GM12878 (cell line): Measurements from ENCODE around the gene HSPBAP1.

Experiments used
- DPF2 ChIP-seq: fragments of 450-650 bp; IDR thresholded peaks from 2 replicates; pipeline ENCODE4 v1.6.1; 2017; ENCODE audit warnings: mild to moderate bottlenecking
- EZH2 ChIP-seq: IDR thresholded peaks from 2 replicates; pipeline ENCODE4 v1.6.1; 2012; ENCODE audit warnings: low read depth, mild to moderate bottlenecking, control low read depth, inconsistent platforms, low read length, borderline replicate concordance; ENCODE audit not compliant: control insufficient read depth
- HDGF ChIP-seq: fragments of 450-650 bp; IDR thresholded peaks from 2 replicates; pipeline ENCODE4 v1.6.1; 2016; ENCODE audit warnings: antibody characterized with exemption
- KDM1A ChIP-seq: fragments of 200-600 bp; sonication (generic); IDR thresholded peaks from 2 replicates; pipeline ENCODE4 v1.6.1; 2016; ENCODE audit warnings: borderline replicate concordance
- POLR2AphosphoS5 ChIP-seq: IDR thresholded peaks from 2 replicates; pipeline ENCODE4 v1.6.1; 2011; ENCODE audit warnings: mild to moderate bottlenecking, low read length, inconsistent platforms
- SKIL ChIP-seq: fragments of 450-650 bp; IDR thresholded peaks from 2 replicates; pipeline ENCODE4 v1.6.1; 2017; ENCODE audit warnings: mild to moderate bottlenecking, low read depth, inconsistent platforms; ENCODE audit not compliant: poor library complexity, severe bottlenecking
- TAF1 ChIP-seq: IDR thresholded peaks from 2 replicates; pipeline ENCODE4 v1.6.1; 2011; ENCODE audit warnings: mild to moderate bottlenecking, low read depth, low read length, borderline replicate concordance
- ZZZ3 ChIP-seq: IDR thresholded peaks from 2 replicates; pipeline ENCODE4 v1.6.1; 2011; ENCODE audit warnings: low read depth; ENCODE audit not compliant: control insufficient read depth, insufficient read length
- TF ChIP-seq, protein P1 (sequence below), 3 experiments: IDR thresholded peaks in 2 of 3; conservative IDR thresholded peaks in 1 of 3; 2 replicates each; pipeline ENCODE4 v1.5.1; 2011; ENCODE audit warnings: low read depth in 3 of 3, low read length in 3 of 3, mild to moderate bottlenecking in 3 of 3, control low read depth in 2 of 3, moderate library complexity in 2 of 3, inconsistent platforms in 1 of 3, mixed read lengths in 1 of 3; ENCODE audit not compliant: control insufficient read depth in 2 of 3, insufficient read depth in 1 of 3; ENCODE audit errors: extremely low read depth in 1 of 3

GRCh38 chr3:122799322-122799721 is 5.7 kb upstream of the HSPBAP1 start:
- TF ChIP-seq EZH2 (no peak), ZZZ3 (no peak), HDGF (no peak), TAF1 (no peak), SKIL (no peak), KDM1A (no peak), POLR2AphosphoS5 (no peak), DPF2 (no peak)
- TF ChIP-seq, protein P1, sequence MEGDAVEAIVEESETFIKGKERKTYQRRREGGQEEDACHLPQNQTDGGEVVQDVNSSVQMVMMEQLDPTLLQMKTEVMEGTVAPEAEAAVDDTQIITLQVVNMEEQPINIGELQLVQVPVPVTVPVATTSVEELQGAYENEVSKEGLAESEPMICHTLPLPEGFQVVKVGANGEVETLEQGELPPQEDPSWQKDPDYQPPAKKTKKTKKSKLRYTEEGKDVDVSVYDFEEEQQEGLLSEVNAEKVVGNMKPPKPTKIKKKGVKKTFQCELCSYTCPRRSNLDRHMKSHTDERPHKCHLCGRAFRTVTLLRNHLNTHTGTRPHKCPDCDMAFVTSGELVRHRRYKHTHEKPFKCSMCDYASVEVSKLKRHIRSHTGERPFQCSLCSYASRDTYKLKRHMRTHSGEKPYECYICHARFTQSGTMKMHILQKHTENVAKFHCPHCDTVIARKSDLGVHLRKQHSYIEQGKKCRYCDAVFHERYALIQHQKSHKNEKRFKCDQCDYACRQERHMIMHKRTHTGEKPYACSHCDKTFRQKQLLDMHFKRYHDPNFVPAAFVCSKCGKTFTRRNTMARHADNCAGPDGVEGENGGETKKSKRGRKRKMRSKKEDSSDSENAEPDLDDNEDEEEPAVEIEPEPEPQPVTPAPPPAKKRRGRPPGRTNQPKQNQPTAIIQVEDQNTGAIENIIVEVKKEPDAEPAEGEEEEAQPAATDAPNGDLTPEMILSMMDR (IDR thresholded peaks at IDR 0.05 in 2 of 3, conservative IDR thresholded peaks at IDR 0.05 in 1 of 3; ENCODE audit: control insufficient read depth in 2 of 3, extremely low read depth in 1 of 3, insufficient read depth in 1 of 3, low read depth in 3 of 3, low read length in 3 of 3): no peak
